ENCODE data around the gene UMAD1.

DNA sequence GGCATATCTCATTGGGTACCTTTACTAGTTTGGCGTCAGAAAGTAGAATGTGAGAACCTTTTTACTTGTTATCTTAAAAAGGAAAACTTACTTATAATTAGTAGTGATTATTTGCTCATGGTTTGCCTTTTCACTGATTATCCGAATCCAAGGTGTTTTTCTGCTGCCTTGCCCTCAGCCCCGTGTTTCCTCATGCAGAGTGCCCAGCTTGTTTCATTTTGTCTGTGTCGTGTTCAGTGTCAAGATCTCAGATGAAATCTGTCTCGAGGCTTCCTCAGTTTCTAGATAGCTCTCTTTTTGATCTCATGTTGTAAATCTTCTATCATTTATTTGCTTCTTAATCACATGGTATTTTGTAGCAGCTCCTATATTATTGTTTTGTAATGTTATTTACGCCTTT is 47.8 kb downstream of the UMAD1 start:
- TF ChIP-seq, protein P1, sequence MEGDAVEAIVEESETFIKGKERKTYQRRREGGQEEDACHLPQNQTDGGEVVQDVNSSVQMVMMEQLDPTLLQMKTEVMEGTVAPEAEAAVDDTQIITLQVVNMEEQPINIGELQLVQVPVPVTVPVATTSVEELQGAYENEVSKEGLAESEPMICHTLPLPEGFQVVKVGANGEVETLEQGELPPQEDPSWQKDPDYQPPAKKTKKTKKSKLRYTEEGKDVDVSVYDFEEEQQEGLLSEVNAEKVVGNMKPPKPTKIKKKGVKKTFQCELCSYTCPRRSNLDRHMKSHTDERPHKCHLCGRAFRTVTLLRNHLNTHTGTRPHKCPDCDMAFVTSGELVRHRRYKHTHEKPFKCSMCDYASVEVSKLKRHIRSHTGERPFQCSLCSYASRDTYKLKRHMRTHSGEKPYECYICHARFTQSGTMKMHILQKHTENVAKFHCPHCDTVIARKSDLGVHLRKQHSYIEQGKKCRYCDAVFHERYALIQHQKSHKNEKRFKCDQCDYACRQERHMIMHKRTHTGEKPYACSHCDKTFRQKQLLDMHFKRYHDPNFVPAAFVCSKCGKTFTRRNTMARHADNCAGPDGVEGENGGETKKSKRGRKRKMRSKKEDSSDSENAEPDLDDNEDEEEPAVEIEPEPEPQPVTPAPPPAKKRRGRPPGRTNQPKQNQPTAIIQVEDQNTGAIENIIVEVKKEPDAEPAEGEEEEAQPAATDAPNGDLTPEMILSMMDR (IDR thresholded peaks at IDR 0.05 in 8 of 11, conservative IDR thresholded peaks at IDR 0.05 in 3 of 11) = no peak
- no peak for TF ChIP-seq POLR2AphosphoS5 (IDR thresholded peaks at IDR 0.05)
